ENCODE data around the gene WNT11. TPM values are rescaled to one million over a fixed set of nuclear protein-coding genes. Genes with fewer than 3 reads are reported as not detected.
A peak's percentile ranks its signal among the peaks of the same experiment; 100 is the strongest.

Gene WNT11
- total RNA-seq, 6 experiments from 2014 or later: not detected

GRCh38 chr11:76197941-76198640 is 8.2 kb downstream of the WNT11 start:
- no peak overlapping the region for H3K4me3 Mint-ChIP-seq
- no peaks in the 10 kb centered on the region for H3K9me3 Mint-ChIP-seq
- no peaks in the 10 kb centered on the region for H3K36me3 Mint-ChIP-seq (ENCODE audit: low read depth)
- H3K4me1 Mint-ChIP-seq (ENCODE audit: low read depth): no peaks in the 10 kb centered on the region
- no peak overlapping the region for H3K27ac Mint-ChIP-seq
- no peak for TF ChIP-seq CTCF (IDR thresholded peaks at IDR 0.05)
- no peak for DNase-seq
- peaks cover 50% of the 10 kb centered on the region for H3K27me3 Mint-ChIP-seq (ENCODE audit: insufficient read depth)

- H3K9me3 Mint-ChIP-seq: no peaks in the 10 kb centered on the region
- no peak overlapping the region for H3K4me3 Mint-ChIP-seq
- H3K4me1 Mint-ChIP-seq (ENCODE audit: low read depth): no peaks in the 10 kb centered on the region
- H3K27ac Mint-ChIP-seq: no peak overlapping the region
- H3K36me3 Mint-ChIP-seq (ENCODE audit: low read depth): no peaks in the 10 kb centered on the region
- no peak for DNase-seq
- TF ChIP-seq CTCF (IDR thresholded peaks at IDR 0.05): no peak
- H3K27me3 Mint-ChIP-seq (ENCODE audit: insufficient read depth): peaks cover 45% of the 10 kb centered on the region
Observed at GRCh38 chr11:76197332-76197731, 9.0 kb downstream of the WNT11 start.

- no peak overlapping the region for H3K27ac Mint-ChIP-seq
- no peaks in the 10 kb centered on the region for H3K4me1 Mint-ChIP-seq (ENCODE audit: low read depth)
- DNase-seq: no peak
- no peaks in the 10 kb centered on the region for H3K36me3 Mint-ChIP-seq (ENCODE audit: low read depth)
- H3K9me3 Mint-ChIP-seq: no peaks in the 10 kb centered on the region
- H3K4me3 Mint-ChIP-seq: no peak overlapping the region
- no peak for TF ChIP-seq CTCF (IDR thresholded peaks at IDR 0.05)
- H3K27me3 Mint-ChIP-seq (ENCODE audit: insufficient read depth): peaks cover 40% of the 10 kb centered on the region
Observed at GRCh38 chr11:76196849-76197248, 9.5 kb downstream of the WNT11 start.

GRCh38 chr11:76194872-76195668 is 11.2 kb downstream of the WNT11 start:
- Mint-ChIP-seq H3K27ac (no peak overlapping the region), H3K4me3 (no peak overlapping the region), H3K27me3 (ENCODE audit: insufficient read depth) (peaks cover 44% of the 10 kb centered on the region), H3K36me3 (ENCODE audit: low read depth) (no peaks in the 10 kb centered on the region), H3K9me3 (no peaks in the 10 kb centered on the region), H3K4me1 (ENCODE audit: low read depth) (peaks cover 7% of the 10 kb centered on the region; the same call in 1 of the 2 replicates)
- TF ChIP-seq CTCF (IDR thresholded peaks at IDR 0.05): no peak
- DNase-seq: peak; percentile 7

- DNase-seq: no peak
- no peak overlapping the region for H3K4me3 Mint-ChIP-seq
- TF ChIP-seq CTCF (IDR thresholded peaks at IDR 0.05): no peak
- no peak overlapping the region for H3K27ac Mint-ChIP-seq
- H3K9me3 Mint-ChIP-seq: no peaks in the 10 kb centered on the region
- H3K27me3 Mint-ChIP-seq (ENCODE audit: insufficient read depth): peaks cover 38% of the 10 kb centered on the region
- H3K4me1 Mint-ChIP-seq (ENCODE audit: low read depth): peaks cover 7% of the 10 kb centered on the region; the same call in 1 of the 2 replicates
- no peaks in the 10 kb centered on the region for H3K36me3 Mint-ChIP-seq (ENCODE audit: low read depth)
Observed at GRCh38 chr11:76193219-76193618, 13.1 kb downstream of the WNT11 start.

Data from HFFc6 (cell line).